Hematopoietic multipotent progenitor cell treated with erythropoietin and hydrocortisone succinate and interleukin-3 and kit ligand, for 4 days (in vitro differentiated cells): ENCODE results near the gene ADAM17.
"Not testable (repeated sequence)": the region's sequence is repeated elsewhere in the genome, so short reads cannot be mapped to it uniquely, and the experiment has no call there.

ENCODE experiments used
- DNase-seq: peaks from one replicate; pipeline ENCODE4 v3.0.0-alpha.2; 2015

Gene ADAM17

DNA sequence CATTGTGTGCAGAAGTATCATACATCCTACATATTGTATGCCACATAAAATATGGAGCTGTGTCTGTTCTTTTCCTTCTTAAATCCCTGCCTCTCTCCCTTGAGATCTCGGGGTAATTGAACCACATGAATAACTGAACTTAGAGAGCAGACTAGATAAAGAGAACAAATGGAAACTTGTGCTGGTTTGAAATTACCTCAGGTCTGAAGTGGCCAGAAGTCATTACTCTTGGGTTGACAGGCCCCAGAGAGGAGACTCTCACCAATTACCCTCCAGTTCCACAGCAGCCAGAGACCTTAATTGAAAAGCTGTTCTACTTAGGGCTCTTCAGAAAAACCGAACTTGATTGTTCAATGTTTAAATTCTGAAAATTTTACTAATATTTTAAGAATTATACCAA, 5.0 kb upstream of the ADAM17 start:
- DNase-seq = no peak

GRCh38 chr2:9558948-9559381, 3.3 kb upstream of the ADAM17 start:
- no peak for DNase-seq

DNA sequence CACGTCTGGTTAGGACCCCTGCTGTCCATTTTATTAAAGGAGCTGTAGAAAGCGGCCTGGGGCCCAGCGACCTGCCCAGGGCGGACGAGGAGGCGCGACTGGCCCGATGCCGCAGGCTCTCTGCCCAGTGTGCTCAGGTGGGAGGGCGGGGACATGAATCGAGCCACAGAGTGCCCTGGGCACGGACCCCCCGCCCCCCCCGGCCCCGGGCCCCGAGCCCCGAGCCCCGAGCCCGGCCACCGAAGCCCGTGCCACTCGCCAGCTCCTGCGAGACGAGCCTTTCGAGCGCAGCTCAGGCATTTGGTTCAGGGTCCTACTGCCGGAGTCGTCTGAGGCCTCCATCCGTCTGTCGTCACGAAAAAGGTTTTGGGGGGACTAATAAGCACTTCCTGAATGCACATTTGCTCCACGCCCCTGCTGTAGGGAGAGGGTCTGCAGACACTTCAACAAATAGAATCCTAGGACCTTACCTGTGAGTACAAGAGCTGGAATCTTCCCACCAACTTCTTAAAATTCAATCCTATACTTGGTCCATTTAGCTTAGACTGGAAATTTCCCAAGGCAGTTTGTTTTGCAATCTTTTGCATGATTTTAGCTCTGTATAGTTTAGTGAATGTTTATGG, 602 bp upstream of the ADAM17 start:
- peak; percentile 72 for DNase-seq

DNA sequence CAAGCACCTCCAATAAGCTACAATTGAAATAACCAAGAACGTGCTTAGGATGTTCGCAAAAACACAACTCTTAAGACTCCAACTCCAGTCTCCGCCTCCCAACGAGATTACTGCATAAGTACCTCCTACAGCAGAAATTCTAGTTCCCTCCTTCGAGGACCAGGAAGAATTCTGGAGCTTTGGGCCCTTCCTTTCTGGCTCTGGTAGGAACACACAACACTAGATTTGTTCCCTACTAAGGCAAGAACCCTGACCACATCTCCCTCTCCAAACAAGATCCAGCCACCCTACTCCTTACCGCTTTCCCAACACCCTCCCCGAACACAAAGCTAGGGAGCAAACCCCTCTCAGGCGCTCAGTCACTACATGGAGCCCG, 721 bp downstream of the ADAM17 start:
- peak; percentile 86 for DNase-seq

DNA sequence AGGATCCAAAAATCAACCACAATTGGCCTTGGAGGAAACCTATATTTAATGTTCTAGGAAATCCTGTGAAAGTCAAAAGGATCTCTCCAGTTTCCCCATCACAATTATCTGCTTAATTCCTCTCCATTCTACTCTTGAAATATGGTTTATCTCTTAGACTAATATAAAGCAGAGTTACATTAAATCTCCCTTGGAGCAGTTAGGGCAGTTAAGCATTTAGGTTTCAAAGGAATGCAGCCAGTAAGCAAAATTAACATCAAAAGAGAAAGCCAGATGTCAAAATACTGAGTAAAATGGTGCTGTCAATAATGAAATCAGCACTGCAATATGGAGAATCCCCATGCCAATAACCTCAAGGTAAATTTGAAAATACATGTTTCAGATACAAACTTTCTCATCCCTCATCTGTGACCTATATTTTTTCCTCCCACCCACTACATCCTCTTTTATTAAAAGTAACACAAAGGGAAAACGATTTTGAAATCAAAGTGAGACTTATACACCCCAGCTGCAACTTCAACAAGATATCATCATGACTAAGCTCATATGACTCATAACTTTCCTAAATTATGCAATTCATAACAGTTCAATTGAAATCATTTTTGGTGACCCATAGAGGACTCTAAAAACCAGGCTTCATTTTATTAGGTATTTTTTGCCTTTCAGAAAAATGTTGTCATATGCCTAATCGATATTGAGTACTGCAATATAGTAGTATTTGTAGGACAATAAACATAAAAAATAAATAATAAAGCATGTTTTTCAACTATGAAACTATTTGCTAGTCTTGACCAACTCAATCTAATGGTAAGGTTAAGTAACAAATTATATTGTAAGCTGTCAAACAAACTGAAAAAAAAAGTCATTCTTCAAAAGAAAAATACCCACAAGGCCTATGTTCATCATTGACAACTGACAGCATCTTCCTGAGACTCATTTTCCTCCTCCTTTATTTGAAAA, 3.1 kb downstream of the ADAM17 start:
- DNase-seq = peak; percentile 86

- not testable (repeated sequence) for DNase-seq
Observed at GRCh38 chr2:9550859-9551391, 4.7 kb downstream of the ADAM17 start.

- DNase-seq = no peak
Observed at GRCh38 chr2:9549420-9549819, 6.2 kb downstream of the ADAM17 start.

DNA sequence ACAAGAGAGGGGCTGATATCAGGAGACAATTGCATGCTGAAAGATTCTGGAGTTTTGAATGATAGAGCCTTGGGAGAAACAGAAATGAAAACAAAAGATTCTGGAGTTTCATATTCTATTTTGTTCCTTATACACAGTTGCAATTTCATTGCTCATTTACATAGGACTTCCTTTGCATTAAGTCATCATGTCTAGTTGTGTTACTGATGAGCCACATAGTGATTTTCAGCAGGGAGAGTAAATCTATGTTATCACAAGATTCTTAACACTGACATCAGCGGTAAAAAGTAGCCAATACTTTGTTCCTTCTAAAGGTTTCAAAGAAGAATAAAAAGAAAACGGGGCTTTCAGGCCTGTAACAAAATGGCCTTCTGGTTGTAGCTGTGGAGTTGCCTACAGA, 7.1 kb downstream of the ADAM17 start:
- DNase-seq = no peak

DNA sequence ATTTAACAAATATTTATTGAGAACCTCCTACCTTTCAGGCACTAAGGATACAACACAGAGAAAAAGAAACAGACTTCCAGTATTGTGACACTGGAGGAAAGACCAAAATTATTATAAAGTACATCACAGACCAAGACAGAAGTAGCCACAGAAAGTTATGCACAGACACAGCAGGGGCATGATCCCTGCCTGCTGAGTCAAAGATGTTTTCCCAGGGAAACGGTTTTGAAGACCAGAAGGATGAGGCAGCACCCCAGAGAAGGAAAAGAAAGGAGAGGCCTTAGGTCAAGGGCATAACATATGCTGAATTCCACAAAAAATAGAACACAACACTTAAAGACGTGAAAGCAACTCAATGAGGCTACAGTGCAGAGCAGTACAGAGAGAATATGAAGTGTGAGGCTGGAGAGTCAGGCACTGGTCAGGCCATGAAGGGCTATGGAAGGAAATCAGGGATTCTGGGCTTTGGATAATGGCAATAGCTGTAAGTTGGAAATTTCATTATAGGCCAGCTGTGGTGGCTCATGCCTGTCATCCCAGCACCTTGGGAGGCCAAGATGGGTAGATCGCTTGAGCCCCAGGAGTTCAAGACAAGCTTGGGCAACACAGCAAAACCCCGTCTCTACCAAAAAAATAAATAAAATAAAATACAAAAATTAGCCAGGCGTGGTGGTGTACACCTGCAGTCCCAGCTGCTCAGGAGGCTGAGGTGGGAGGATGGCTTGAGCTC, 8.2 kb downstream of the ADAM17 start:
- no peak for DNase-seq

- DNase-seq = no peak
Observed at GRCh38 chr2:9545502-9545901, 10.1 kb downstream of the ADAM17 start.

- peak; percentile 52 for DNase-seq
Observed at GRCh38 chr2:9543557-9543956, 12.1 kb downstream of the ADAM17 start.

- DNase-seq = no peak
Observed at GRCh38 chr2:9539531-9539930, 16.1 kb downstream of the ADAM17 start.

- DNase-seq = peak; percentile 74
Observed at GRCh38 chr2:9538000-9538507, 17.6 kb downstream of the ADAM17 start.

DNA sequence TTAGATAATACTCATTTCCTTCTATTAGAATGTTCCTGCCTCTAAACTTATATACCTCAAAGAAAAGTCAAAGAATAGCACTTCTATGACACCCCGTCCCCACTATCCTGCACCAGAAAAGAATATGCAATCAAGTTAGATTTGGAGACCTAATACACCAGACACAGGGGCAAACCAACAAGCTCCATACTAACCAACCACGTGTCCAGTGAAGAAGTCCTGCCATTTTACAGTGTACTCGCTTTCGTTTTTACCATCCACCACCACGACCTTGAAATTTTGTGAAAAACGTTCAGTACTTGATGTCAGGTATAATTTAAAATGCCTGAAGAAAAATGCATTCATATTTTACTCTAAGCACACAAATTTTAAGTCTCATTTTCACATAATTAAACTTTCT, 19.1 kb downstream of the ADAM17 start:
- DNase-seq = no peak

- DNase-seq = peak; percentile 49
Observed at GRCh38 chr2:9535177-9535576, 20.5 kb downstream of the ADAM17 start.

DNA sequence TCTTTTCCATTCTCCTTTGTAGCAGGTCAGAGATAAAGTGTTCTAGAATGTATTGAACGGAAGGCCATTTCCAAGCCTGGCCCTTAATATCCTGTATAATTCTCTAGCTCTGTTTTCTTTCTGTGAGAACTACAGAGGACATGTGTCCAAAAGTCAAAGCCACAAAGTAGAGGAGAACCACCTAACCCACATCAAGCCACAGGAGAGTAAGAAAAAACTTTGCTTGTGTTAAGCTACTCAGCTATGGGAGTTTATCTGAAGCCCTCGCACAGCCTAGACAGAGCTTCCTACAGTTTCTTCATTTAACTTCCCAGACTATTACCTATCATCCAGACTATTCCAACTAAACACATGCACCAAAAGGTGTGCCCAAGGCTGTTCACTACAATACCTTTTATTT, 22.0 kb downstream of the ADAM17 start:
- no peak for DNase-seq

DNA sequence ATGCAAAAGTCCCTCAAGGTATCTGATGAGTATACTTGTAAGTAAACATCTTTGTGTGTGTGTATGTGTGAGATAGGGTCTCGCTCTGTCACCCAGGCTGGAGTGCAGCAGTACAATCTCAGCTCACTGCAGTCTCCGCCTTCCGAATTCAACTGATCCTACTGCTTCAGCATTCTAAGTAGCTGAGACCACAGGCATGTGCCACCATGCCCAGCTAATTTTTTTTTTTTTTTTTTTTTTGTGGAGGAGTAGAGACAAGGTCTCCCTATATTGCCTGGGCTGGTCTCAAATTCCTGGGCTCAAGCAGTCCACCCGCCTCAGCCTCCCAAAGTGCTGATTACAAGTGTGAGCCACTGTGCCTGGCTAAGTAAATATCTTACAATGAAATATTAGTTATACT, 23.2 kb downstream of the ADAM17 start:
- no peak for DNase-seq

- no peak for DNase-seq
Observed at GRCh38 chr2:9527995-9528787, 27.4 kb downstream of the ADAM17 start.

GRCh38 chr2:9525266-9525665, 30.4 kb downstream of the ADAM17 start:
- DNase-seq = no peak

DNA sequence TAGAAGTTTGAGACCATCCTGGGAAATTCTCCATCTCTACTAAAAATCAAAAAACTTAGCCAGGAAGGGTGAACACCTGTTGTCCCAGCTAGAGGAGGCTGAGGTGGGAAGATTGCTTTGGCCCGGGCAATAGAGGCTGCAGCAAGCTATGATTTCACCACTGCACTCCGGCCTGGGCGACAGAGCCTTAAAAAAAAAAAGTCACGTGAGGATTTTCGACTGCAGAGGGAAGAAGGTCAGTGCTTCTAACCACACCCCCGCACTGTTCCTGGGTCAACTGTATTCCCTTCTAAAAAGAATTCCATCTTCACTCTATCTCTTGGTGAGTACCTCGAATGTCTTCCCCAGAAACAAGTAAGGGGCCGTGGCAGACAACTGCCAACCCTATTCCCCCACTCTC, 31.3 kb downstream of the ADAM17 start:
- no peak for DNase-seq

DNA sequence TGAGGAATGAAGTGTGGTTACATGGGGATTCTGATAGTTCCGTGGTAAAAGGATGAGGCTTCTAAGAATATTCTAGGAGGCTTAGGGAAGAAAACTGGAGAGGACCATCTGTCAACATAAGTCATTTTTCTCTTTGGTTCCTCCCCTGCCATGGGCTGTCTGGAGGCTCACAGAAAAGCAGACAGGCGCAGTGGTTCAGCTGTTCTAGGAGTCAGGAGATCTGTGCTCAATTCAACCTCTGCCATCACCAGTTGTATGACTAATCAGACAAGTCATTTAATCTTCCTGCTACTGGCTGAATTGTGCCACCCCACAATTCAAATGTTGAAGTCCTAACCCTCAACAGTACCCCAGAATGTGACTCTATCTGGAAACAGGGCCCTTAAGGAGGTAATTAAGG, 36.4 kb downstream of the ADAM17 start:
- no peak for DNase-seq

DNA sequence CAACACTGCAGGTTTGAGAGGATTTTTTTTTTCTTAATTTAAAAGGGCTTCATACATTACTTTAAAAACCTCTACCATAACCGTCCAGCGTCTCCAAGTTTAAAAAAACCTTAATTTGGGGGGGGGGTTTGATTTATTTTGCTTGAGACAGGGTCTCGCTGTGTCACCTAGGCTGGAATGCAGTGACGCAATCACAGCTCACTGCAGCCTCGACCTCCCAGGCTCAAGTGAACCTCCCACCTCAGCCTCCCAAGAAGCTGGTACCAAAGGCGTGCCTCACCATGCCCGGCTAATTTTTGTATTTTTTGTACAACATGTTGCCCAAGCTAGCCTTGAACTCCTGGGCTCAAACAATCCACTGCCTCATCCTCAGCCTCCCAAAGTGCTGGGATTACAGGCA, 36.9 kb downstream of the ADAM17 start:
- DNase-seq = no peak
